ENCODE measurements around the gene SORCS1.

SORCS1 gene

GRCh38 chr10:106897719-106898118, 266.8 kb downstream of the SORCS1 start:
- Histone ChIP-seq H2BK15ac (replicated peaks; ENCODE audit: low read depth) (no peak overlapping the region), H3K36me3 (ENCODE audit: control insufficient read depth, insufficient read depth, low read length) (no peaks in the 10 kb centered on the region), H3K27ac (ENCODE audit: low read depth, low read length) (no peak overlapping the region), H3K23ac (ENCODE audit: low read length) (no peak overlapping the region), H2BK120ac (ENCODE audit: low read depth, low read length) (no peak overlapping the region), H3K56ac (ENCODE audit: low read length) (no peak overlapping the region), H2AK5ac (ENCODE audit: low read length) (no peak overlapping the region), H3K79me2 (ENCODE audit: control insufficient read depth, insufficient read depth, low read length) (no peaks in the 10 kb centered on the region), H3K79me1 (ENCODE audit: low read length) (no peaks in the 10 kb centered on the region), H3K4ac (ENCODE audit: low read depth, low read length) (no peak overlapping the region), H4K5ac (ENCODE audit: low read length) (no peak overlapping the region), H3K27me3 (ENCODE audit: insufficient read depth, low read length, poor library complexity) (no peaks in the 10 kb centered on the region), H2BK5ac (ENCODE audit: low read length) (no peak overlapping the region), H3K4me3 (ENCODE audit: low read length) (no peak overlapping the region), H4K8ac (ENCODE audit: low read depth, low read length) (no peak overlapping the region), H3K4me1 (ENCODE audit: control insufficient read depth, low read depth, low read length) (no peaks in the 10 kb centered on the region), H3K9ac (ENCODE audit: low read length) (no peak overlapping the region), H3K18ac (ENCODE audit: low read length) (no peak overlapping the region), H3K4me2 (ENCODE audit: low read length) (no peak overlapping the region)
- WGBS (ENCODE audit: extremely low coverage, insufficient coverage, low lambda C conversion rate), result no CpG with 5 or more reads among the region's 7 CpGs
- no peak for DNase-seq

GRCh38 chr10:106894692-106895091, 269.8 kb downstream of the SORCS1 start:
- no peak overlapping the region for H3K56ac ChIP-seq (ENCODE audit: low read length)
- no peak overlapping the region for H2BK120ac ChIP-seq (ENCODE audit: low read depth, low read length)
- no peak for DNase-seq
- no peaks in the 10 kb centered on the region for H3K36me3 ChIP-seq (ENCODE audit: control insufficient read depth, insufficient read depth, low read length)
- no peak overlapping the region for H3K18ac ChIP-seq (ENCODE audit: low read length)
- H3K4me3 ChIP-seq (ENCODE audit: low read length), result no peak overlapping the region
- no peak overlapping the region for H3K9ac ChIP-seq (ENCODE audit: low read length)
- H3K27ac ChIP-seq (ENCODE audit: low read depth, low read length), result no peak overlapping the region
- H3K79me1 ChIP-seq (ENCODE audit: low read length), result no peaks in the 10 kb centered on the region
- no peak overlapping the region for H2AK5ac ChIP-seq (ENCODE audit: low read length)
- H3K27me3 ChIP-seq (ENCODE audit: insufficient read depth, low read length, poor library complexity), result no peaks in the 10 kb centered on the region
- H2BK15ac ChIP-seq (replicated peaks; ENCODE audit: low read depth), result no peak overlapping the region
- H4K5ac ChIP-seq (ENCODE audit: low read length), result no peak overlapping the region
- no peak overlapping the region for H3K23ac ChIP-seq (ENCODE audit: low read length)
- no peak overlapping the region for H3K4ac ChIP-seq (ENCODE audit: low read depth, low read length)
- no CpG with 5 or more reads among the region's 1 CpG for WGBS (ENCODE audit: extremely low coverage, insufficient coverage, low lambda C conversion rate)
- H2BK5ac ChIP-seq (ENCODE audit: low read length), result no peak overlapping the region
- no peak overlapping the region for H4K8ac ChIP-seq (ENCODE audit: low read depth, low read length)
- H3K4me2 ChIP-seq (ENCODE audit: low read length), result no peak overlapping the region
- no peaks in the 10 kb centered on the region for H3K4me1 ChIP-seq (ENCODE audit: control insufficient read depth, low read depth, low read length)
- no peaks in the 10 kb centered on the region for H3K79me2 ChIP-seq (ENCODE audit: control insufficient read depth, insufficient read depth, low read length)

- Histone ChIP-seq H3K9ac (ENCODE audit: low read length) (no peak overlapping the region), H3K4me1 (ENCODE audit: control insufficient read depth, low read depth, low read length) (no peaks in the 10 kb centered on the region), H4K8ac (ENCODE audit: low read depth, low read length) (no peak overlapping the region), H3K56ac (ENCODE audit: low read length) (no peak overlapping the region), H3K4ac (ENCODE audit: low read depth, low read length) (no peak overlapping the region), H2BK120ac (ENCODE audit: low read depth, low read length) (no peak overlapping the region), H4K5ac (ENCODE audit: low read length) (no peak overlapping the region), H2BK5ac (ENCODE audit: low read length) (no peak overlapping the region), H3K36me3 (ENCODE audit: control insufficient read depth, insufficient read depth, low read length) (no peaks in the 10 kb centered on the region), H3K27me3 (ENCODE audit: insufficient read depth, low read length, poor library complexity) (no peaks in the 10 kb centered on the region), H3K79me1 (ENCODE audit: low read length) (no peaks in the 10 kb centered on the region), H2BK15ac (replicated peaks; ENCODE audit: low read depth) (no peak overlapping the region), H3K23ac (ENCODE audit: low read length) (no peak overlapping the region), H3K79me2 (ENCODE audit: control insufficient read depth, insufficient read depth, low read length) (no peaks in the 10 kb centered on the region), H3K27ac (ENCODE audit: low read depth, low read length) (no peak overlapping the region), H3K4me2 (ENCODE audit: low read length) (no peak overlapping the region), H3K18ac (ENCODE audit: low read length) (no peak overlapping the region), H3K4me3 (ENCODE audit: low read length) (no peak overlapping the region), H2AK5ac (ENCODE audit: low read length) (no peak overlapping the region)
- DNase-seq, result no peak
- no CpG with 5 or more reads among the region's 5 CpGs for WGBS (ENCODE audit: extremely low coverage, insufficient coverage, low lambda C conversion rate)
Measured at GRCh38 chr10:106877574-106877973, 286.9 kb downstream of the SORCS1 start.

GRCh38 chr10:106874604-106874889, 290.0 kb downstream of the SORCS1 start:
- H2BK120ac ChIP-seq (ENCODE audit: low read depth, low read length), result no peak overlapping the region

GRCh38 chr10:106873770-106874603, 290.5 kb downstream of the SORCS1 start:
- Histone ChIP-seq H3K56ac (ENCODE audit: low read length) (no peak overlapping the region), H3K79me2 (ENCODE audit: control insufficient read depth, insufficient read depth, low read length) (no peaks in the 10 kb centered on the region), H2AK5ac (ENCODE audit: low read length) (no peak overlapping the region), H4K5ac (ENCODE audit: low read length) (no peak overlapping the region), H2BK120ac (ENCODE audit: low read depth, low read length) (no peak overlapping the region), H2BK15ac (replicated peaks; ENCODE audit: low read depth) (no peak overlapping the region), H3K23ac (ENCODE audit: low read length) (no peak overlapping the region), H4K8ac (ENCODE audit: low read depth, low read length) (no peak overlapping the region), H3K4me1 (ENCODE audit: control insufficient read depth, low read depth, low read length) (no peaks in the 10 kb centered on the region), H3K4me3 (ENCODE audit: low read length) (no peak overlapping the region), H3K27me3 (ENCODE audit: insufficient read depth, low read length, poor library complexity) (no peaks in the 10 kb centered on the region), H3K4ac (ENCODE audit: low read depth, low read length) (no peak overlapping the region), H3K18ac (ENCODE audit: low read length) (no peak overlapping the region), H3K27ac (ENCODE audit: low read depth, low read length) (no peak overlapping the region), H3K4me2 (ENCODE audit: low read length) (no peak overlapping the region), H2BK5ac (ENCODE audit: low read length) (no peak overlapping the region), H3K9ac (ENCODE audit: low read length) (no peak overlapping the region), H3K79me1 (ENCODE audit: low read length) (no peaks in the 10 kb centered on the region), H3K36me3 (ENCODE audit: control insufficient read depth, insufficient read depth, low read length) (no peaks in the 10 kb centered on the region)
- DNase-seq, result no peak
- 100% methylated on average over 1 of the region's 5 CpGs for WGBS (ENCODE audit: extremely low coverage, insufficient coverage, low lambda C conversion rate)

More at GRCh38 chr10:106874604-106874889, 290.0 kb downstream of the SORCS1 start:
- Histone ChIP-seq H3K36me3 (ENCODE audit: control insufficient read depth, insufficient read depth, low read length) (no peaks in the 10 kb centered on the region), H3K56ac (ENCODE audit: low read length) (no peak overlapping the region), H3K4me1 (ENCODE audit: control insufficient read depth, low read depth, low read length) (no peaks in the 10 kb centered on the region), H2BK15ac (replicated peaks; ENCODE audit: low read depth) (no peak overlapping the region), H3K79me1 (ENCODE audit: low read length) (no peaks in the 10 kb centered on the region), H4K8ac (ENCODE audit: low read depth, low read length) (no peak overlapping the region), H3K79me2 (ENCODE audit: control insufficient read depth, insufficient read depth, low read length) (no peaks in the 10 kb centered on the region), H3K23ac (ENCODE audit: low read length) (no peak overlapping the region), H2AK5ac (ENCODE audit: low read length) (no peak overlapping the region), H3K4me2 (ENCODE audit: low read length) (no peak overlapping the region), H3K27me3 (ENCODE audit: insufficient read depth, low read length, poor library complexity) (no peaks in the 10 kb centered on the region), H3K9ac (ENCODE audit: low read length) (no peak overlapping the region), H2BK5ac (ENCODE audit: low read length) (no peak overlapping the region), H4K5ac (ENCODE audit: low read length) (no peak overlapping the region), H3K18ac (ENCODE audit: low read length) (no peak overlapping the region), H3K4ac (ENCODE audit: low read depth, low read length) (no peak overlapping the region), H3K27ac (ENCODE audit: low read depth, low read length) (no peak overlapping the region), H3K4me3 (ENCODE audit: low read length) (no peak overlapping the region)
- DNase-seq, result no peak
- WGBS (ENCODE audit: extremely low coverage, insufficient coverage, low lambda C conversion rate), result no CpG with 5 or more reads among the region's 2 CpGs

GRCh38 chr10:106872176-106872575, 292.3 kb downstream of the SORCS1 start:
- Histone ChIP-seq H3K56ac (ENCODE audit: low read length) (no peak overlapping the region), H3K4me2 (ENCODE audit: low read length) (no peak overlapping the region), H3K4me1 (ENCODE audit: control insufficient read depth, low read depth, low read length) (no peaks in the 10 kb centered on the region), H3K27ac (ENCODE audit: low read depth, low read length) (no peak overlapping the region), H3K4me3 (ENCODE audit: low read length) (no peak overlapping the region), H2BK15ac (replicated peaks; ENCODE audit: low read depth) (no peak overlapping the region), H3K36me3 (ENCODE audit: control insufficient read depth, insufficient read depth, low read length) (no peaks in the 10 kb centered on the region), H2AK5ac (ENCODE audit: low read length) (no peak overlapping the region), H2BK120ac (ENCODE audit: low read depth, low read length) (no peak overlapping the region), H3K79me1 (ENCODE audit: low read length) (no peaks in the 10 kb centered on the region), H3K18ac (ENCODE audit: low read length) (no peak overlapping the region), H3K4ac (ENCODE audit: low read depth, low read length) (no peak overlapping the region), H2BK5ac (ENCODE audit: low read length) (no peak overlapping the region), H3K23ac (ENCODE audit: low read length) (no peak overlapping the region), H4K8ac (ENCODE audit: low read depth, low read length) (no peak overlapping the region), H3K9ac (ENCODE audit: low read length) (no peak overlapping the region), H3K27me3 (ENCODE audit: insufficient read depth, low read length, poor library complexity) (no peaks in the 10 kb centered on the region), H3K79me2 (ENCODE audit: control insufficient read depth, insufficient read depth, low read length) (no peaks in the 10 kb centered on the region), H4K5ac (ENCODE audit: low read length) (no peak overlapping the region)
- no CpG with 5 or more reads among the region's 2 CpGs for WGBS (ENCODE audit: extremely low coverage, insufficient coverage, low lambda C conversion rate)
- DNase-seq, result no peak

Measured in mesendoderm (in vitro differentiated cells).